HCT116 (cell line): ENCODE measurements around the gene CGNL1. TPM values are rescaled to one million over a fixed set of nuclear protein-coding genes. Genes with fewer than 3 reads are reported as not detected.

ENCODE experiments used
- ATAC-seq: fragments of 200-7000 bp; cut with Tn5 transposase; 2 replicates; pipeline ENCODE4 v1.9.1; 2020; ENCODE audit warnings: mild to moderate bottlenecking, moderate library complexity
- BruUV-seq: library from RNA; stranded (reverse); fragments of 400-500 nt; replicated peaks from 2 replicates; lab custom pipeline; 2021; lab: Mats Ljungman, UMichigan
- CTCF ChIA-PET: fragments of 300-600 bp; sonication (Branson Sonifier 250); formaldehyde crosslinking; loops from one replicate; lab custom pipeline; 2021; ENCODE audit warnings: antibody characterized with exemption; lab: Charles Lee
- POLR2A ChIA-PET: fragments of 300-600, 350-600 bp; sonication (Branson Sonifier 250); formaldehyde crosslinking; loops from one replicate; lab custom pipeline; 2021; ENCODE audit warnings: antibody characterized with exemption; lab: Charles Lee
- RAD21 ChIA-PET, 2 experiments: fragments of 300-600 bp; sonication (Branson Sonifier 250); formaldehyde crosslinking; loops; one replicate each; lab custom pipeline; 2023; ENCODE audit warnings: low total read pairs in 2 of 2; ENCODE audit not compliant: uncharacterized antibody in 2 of 2, unreplicated experiment in 2 of 2, low non-redundant PET in 1 of 2; lab: Charles Lee
- DNase-seq: peaks from one replicate; pipeline ENCODE4 v3.0.0-alpha.2; 2010; ENCODE audit warnings: low read depth, low spot score
- H2AFZ ChIP-seq: fragments of 200-600 bp; shearing (Covaris generic), sonication (generic); 2 replicates; pipeline ENCODE4 v1.6.1; 2017; ENCODE audit warnings: low read depth, mixed run types, mixed read lengths, antibody characterized with exemption, low read length; ENCODE audit not compliant: poor library complexity, severe bottlenecking
- H3K27ac ChIP-seq: 2 replicates; pipeline ENCODE4 v1.5.1; 2012; ENCODE audit warnings: low read depth, low read length
- H3K27me3 ChIP-seq: fragments of 200-600 bp; sonication (generic); 2 replicates; pipeline ENCODE4 v1.6.1; 2016; ENCODE audit warnings: mixed run types, low read length, mixed read lengths; ENCODE audit not compliant: insufficient read depth
- H3K36me3 ChIP-seq, 2 experiments: fragments of 200-500 bp in 1 of 2; fragments of 200-600 bp in 1 of 2; sonication (Bioruptor generic) in 1 of 2; sonication (generic) in 1 of 2; 2 replicates each; pipeline versions ENCODE4 v1.5.1 to v1.6.1; 2014 to 2016; ENCODE audit warnings: low read length in 2 of 2, inconsistent platforms in 1 of 2, mixed read lengths in 1 of 2, mixed run types in 1 of 2; ENCODE audit not compliant: insufficient read depth in 2 of 2, control insufficient read depth in 1 of 2
- H3K4me1 ChIP-seq, 2 experiments: fragments of 200-600 bp in 1 of 2; sonication (generic) in 1 of 2; 2 replicates each; pipeline versions ENCODE4 v1.5.1 to v1.6.1; 2012 to 2017; ENCODE audit warnings: low read length in 2 of 2, inconsistent platforms in 1 of 2, mild to moderate bottlenecking in 1 of 2, mixed read lengths in 1 of 2, mixed run types in 1 of 2, moderate library complexity in 1 of 2; ENCODE audit not compliant: insufficient read depth in 2 of 2, control insufficient read depth in 1 of 2
- H3K4me2 ChIP-seq: fragments of 200-600 bp; sonication (generic); 2 replicates; pipeline ENCODE4 v1.6.1; 2017; ENCODE audit warnings: mixed run types, low read length, mixed read lengths
- H3K4me3 ChIP-seq, 2 experiments: fragments of 200-600 bp in 1 of 2; sonication (generic) in 1 of 2; replicated peaks in 1 of 2; 2 replicates each; pipeline ENCODE4 v1.5.1; 2011 to 2016; ENCODE audit warnings: low read length in 2 of 2, control low read depth in 1 of 2, low read depth in 1 of 2, mild to moderate bottlenecking in 1 of 2, mixed read lengths in 1 of 2, mixed run types in 1 of 2
- H3K79me2 ChIP-seq: fragments of 200-600 bp; sonication (generic); 2 replicates; pipeline ENCODE4 v1.6.1; 2017; ENCODE audit warnings: mild to moderate bottlenecking, mixed run types, low read length, moderate library complexity, mixed read lengths; ENCODE audit not compliant: insufficient read depth
- H3K9ac ChIP-seq: fragments of 200-600 bp; sonication (generic); 2 replicates; pipeline ENCODE4 v1.6.1; 2016; ENCODE audit warnings: low read length, mixed read lengths
- H3K9me2 ChIP-seq: fragments of 200-600 bp; sonication (generic), shearing (Covaris generic); 2 replicates; pipeline ENCODE4 v1.6.1; 2017; ENCODE audit warnings: mixed run types, mild to moderate bottlenecking, moderate library complexity; ENCODE audit not compliant: insufficient read depth
- H3K9me3 ChIP-seq, 2 experiments: fragments of 200-500 bp in 1 of 2; fragments of 200-600 bp in 1 of 2; sonication (Bioruptor generic) in 1 of 2; sonication (generic) in 1 of 2; 2 replicates each; pipeline ENCODE4 v1.6.1; 2014 to 2017; ENCODE audit warnings: low read length in 2 of 2, mixed read lengths in 2 of 2, inconsistent platforms in 1 of 2, low read depth in 1 of 2, mild to moderate bottlenecking in 1 of 2, mixed run types in 1 of 2, moderate library complexity in 1 of 2; ENCODE audit not compliant: control insufficient read depth in 1 of 2, insufficient read depth in 1 of 2
- H4K20me1 ChIP-seq: fragments of 200-600 bp; sonication (generic), shearing (Covaris generic); 2 replicates; pipeline ENCODE4 v1.6.1; 2017; ENCODE audit warnings: mixed run types, mild to moderate bottlenecking, moderate library complexity; ENCODE audit not compliant: insufficient read depth
- CBX3 ChIP-seq: IDR thresholded peaks from 2 replicates; pipeline ENCODE4 v1.6.1; 2012; ENCODE audit warnings: low read depth
- EGR1 ChIP-seq: IDR thresholded peaks from 2 replicates; pipeline ENCODE4 v1.6.1; 2012; ENCODE audit warnings: low read depth
- ELF1 ChIP-seq: IDR thresholded peaks from 2 replicates; pipeline ENCODE4 v1.6.1; 2012; ENCODE audit warnings: low read depth, borderline replicate concordance
- EZH2 ChIP-seq: fragments of 200-600 bp; sonication (generic); IDR thresholded peaks from 2 replicates; pipeline ENCODE4 v1.6.1; 2017; ENCODE audit warnings: antibody characterized with exemption, mixed run types
- EZH2phosphoT487 ChIP-seq: fragments of 200-600 bp; IDR thresholded peaks from 2 replicates; pipeline ENCODE4 v1.6.1; 2018; ENCODE audit warnings: antibody characterized with exemption, borderline replicate concordance
- FOSL1 ChIP-seq: IDR thresholded peaks from 2 replicates; pipeline ENCODE4 v1.6.1; 2012; ENCODE audit warnings: low read depth
- JUND ChIP-seq: IDR thresholded peaks from 2 replicates; pipeline ENCODE4 v1.6.1; 2012
- MAX ChIP-seq: IDR thresholded peaks from 2 replicates; pipeline ENCODE4 v1.6.1; 2012
- POLR2A ChIP-seq: IDR thresholded peaks from 2 replicates; pipeline ENCODE4 v1.7.0; 2011; ENCODE audit warnings: borderline replicate concordance; ENCODE audit not compliant: insufficient read depth, insufficient read length; ENCODE audit errors: extremely low read depth
- RAD21 ChIP-seq: IDR thresholded peaks from 2 replicates; pipeline ENCODE4 v1.6.1; 2012; ENCODE audit warnings: low read depth, mild to moderate bottlenecking
- SIN3A ChIP-seq: IDR thresholded peaks from 2 replicates; pipeline ENCODE4 v1.6.1; 2012; ENCODE audit warnings: low read depth
- SP1 ChIP-seq: IDR thresholded peaks from 2 replicates; pipeline ENCODE4 v1.6.1; 2012; ENCODE audit warnings: low read depth
- SRF ChIP-seq: IDR thresholded peaks from 2 replicates; pipeline ENCODE4 v1.6.1; 2012; ENCODE audit warnings: low read depth
- TCF7L2 ChIP-seq: IDR thresholded peaks from 2 replicates; pipeline ENCODE4 v1.7.0; 2011; ENCODE audit warnings: borderline replicate concordance, inconsistent platforms; ENCODE audit not compliant: insufficient read depth, insufficient read length; ENCODE audit errors: extremely low read depth
- YY1 ChIP-seq: IDR thresholded peaks from 2 replicates; pipeline ENCODE4 v1.6.1; 2011; ENCODE audit warnings: low read length, low read depth, moderate library complexity, mild to moderate bottlenecking; ENCODE audit not compliant: insufficient replicate concordance; ENCODE audit errors: extremely low read depth
- ZBTB33 ChIP-seq: IDR thresholded peaks from 2 replicates; pipeline ENCODE4 v1.6.1; 2011; ENCODE audit warnings: mild to moderate bottlenecking, low read length, moderate library complexity; ENCODE audit not compliant: insufficient replicate concordance; ENCODE audit errors: extremely low read depth
- ZFX ChIP-seq: fragments of 450-650 bp; IDR thresholded peaks from 2 replicates; pipeline ENCODE4 v1.6.1; 2017
- ZNF274 ChIP-seq: fragments of 200-500 bp; sonication (Bioruptor generic); IDR thresholded peaks from 2 replicates; pipeline ENCODE4 v1.6.1; 2014; ENCODE audit warnings: mild to moderate bottlenecking, low read depth, low read length, inconsistent platforms
- intact Hi-C: fragments of 100-400 bp; cut with micrococcal nuclease; formaldehyde crosslinking; loops from 2 replicates; pipeline ENCODE4 v1.10.0; 2022
- total RNA-seq: library from RNA; stranded (reverse); gene quantifications from one replicate; pipeline ENCODE4 v1.2.1, GENCODE V29; 2021; ENCODE audit not compliant: unreplicated experiment

CGNL1 gene
- total RNA-seq, 1 experiment from 2014 or later: 2.2 TPM

GRCh38 chr15:57503911-57504598 is 127.8 kb downstream of the CGNL1 start:
- no TSS peak for BruUV-seq
- DNase-seq: no peak
- H3K9me2 ChIP-seq: no peaks in the 10 kb centered on the region
- intact Hi-C loops: no loop called here
- peaks cover 20 to 42% of the 10 kb centered on the region in 2 experiments; a peak in 3 of 4 replicates for H3K4me1 ChIP-seq
- TF ChIP-seq EGR1 (no peak), SP1 (no peak), SIN3A (no peak), MAX (no peak), ELF1 (no peak), FOSL1 (no peak), JUND (no peak), EZH2phosphoT487 (no peak), EZH2 (no peak)
- TF ChIP-seq, all 23 proteins: peak for 0
- Histone ChIP-seq H3K79me2 (no peaks in the 10 kb centered on the region), H3K27me3 (no peaks in the 10 kb centered on the region), H4K20me1 (no peaks in the 10 kb centered on the region), H3K9ac (no peak overlapping the region), H3K9me3 (no peaks in the 10 kb centered on the region), H3K27ac (no peak overlapping the region), H2AFZ (no peak overlapping the region), H3K36me3 (no peaks in the 10 kb centered on the region), H3K4me2 (no peak overlapping the region), H3K4me3 (no peak overlapping the region)
- no peak for ATAC-seq
- CTCF ChIA-PET: interaction anchor here (0.5 to 2.6 kb wide), 4 partner anchors 23 to 158 kb away, joined by 3 to 9 read pairs (median 5); no protein-coding TSS in a partner anchor
- RAD21 ChIA-PET: no interaction called here
- POLR2A ChIA-PET: no interaction called here

- H3K79me2 ChIP-seq: no peaks in the 10 kb centered on the region
- H4K20me1 ChIP-seq: no peaks in the 10 kb centered on the region
- no peak overlapping the region for H2AFZ ChIP-seq
- no peak overlapping the region; the same call in 1 of the 2 replicates for H3K4me2 ChIP-seq
- RAD21 ChIA-PET: no interaction called here
- no peaks in the 10 kb centered on the region for H3K27me3 ChIP-seq
- POLR2A ChIA-PET: no interaction called here
- H3K27ac ChIP-seq: no peak overlapping the region
- DNase-seq (no peak), ATAC-seq (no peak)
- H3K9me2 ChIP-seq: no peaks in the 10 kb centered on the region
- intact Hi-C loops: no loop called here
- H3K4me3 ChIP-seq: no peak overlapping the region
- H3K9ac ChIP-seq: no peak overlapping the region
- CTCF ChIA-PET: interaction anchor here (2.6 kb wide), 1 partner anchor 23 kb away, joined by 9 read pairs; no protein-coding TSS in a partner anchor
- no peaks in the 10 kb centered on the region for H3K36me3 ChIP-seq
- no TSS peak for BruUV-seq
- H3K9me3 ChIP-seq: no peaks in the 10 kb centered on the region
- peaks cover 20 to 42% of the 10 kb centered on the region in 2 experiments; a peak in 3 of 4 replicates for H3K4me1 ChIP-seq
- no peak for TF ChIP-seq EZH2
- TF ChIP-seq FOSL1: no peak
- no peak for TF ChIP-seq MAX
- TF ChIP-seq ZFX: no peak
- TF ChIP-seq ZBTB33: no peak
- TF ChIP-seq CBX3: no peak
- no peak for TF ChIP-seq SIN3A
- no peak for TF ChIP-seq EGR1
- TF ChIP-seq ZNF274: no peak
- no peak for TF ChIP-seq SP1
- no peak for TF ChIP-seq YY1
- no peak for TF ChIP-seq RAD21
- no peak for TF ChIP-seq SRF
- TF ChIP-seq POLR2A: no peak
- no peak for TF ChIP-seq TCF7L2
These were observed 128.3 kb downstream of the CGNL1 start for GRCh38 chr15:57504599-57504940.
